Neural progenitor cell (in vitro differentiated cells): ENCODE data around the gene CCDC102B.

ENCODE experiments used
- EZH2 ChIP-seq: fragments of 200-600 bp; sonication (generic); IDR thresholded peaks from 2 replicates; pipeline ENCODE4 v1.6.1; 2017; ENCODE audit warnings: antibody characterized with exemption, mild to moderate bottlenecking, moderate library complexity
- EZH2phosphoT487 ChIP-seq: fragments of 200-600 bp; sonication (generic); IDR thresholded peaks from 2 replicates; pipeline ENCODE4 v1.6.1; 2017; ENCODE audit warnings: antibody characterized with exemption
- TF ChIP-seq, protein P1 (sequence below): fragments of 200-600 bp; sonication (generic); IDR thresholded peaks from 2 replicates; pipeline ENCODE4 v1.5.1; 2017; ENCODE audit warnings: antibody characterized with exemption, mild to moderate bottlenecking

DNA sequence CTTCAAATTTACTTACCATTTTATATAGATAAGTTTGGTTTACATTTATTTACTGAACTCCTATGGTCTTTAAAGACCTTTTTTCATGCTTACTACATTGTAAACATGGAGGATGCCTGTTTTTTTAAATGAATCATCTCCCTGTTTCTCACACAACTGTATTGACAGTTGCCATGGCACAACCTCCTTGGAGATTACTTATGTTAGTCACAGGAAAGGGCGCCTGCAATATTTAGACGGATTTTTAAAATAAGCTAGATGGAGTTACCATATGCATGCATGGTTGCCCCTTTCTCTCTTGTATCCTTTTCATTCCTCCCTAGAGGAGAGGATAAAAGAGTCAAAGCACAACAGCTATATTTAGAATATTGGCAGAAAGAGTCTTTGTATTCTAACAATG, 34.8 kb upstream of the CCDC102B start:
- TF ChIP-seq, protein P1, sequence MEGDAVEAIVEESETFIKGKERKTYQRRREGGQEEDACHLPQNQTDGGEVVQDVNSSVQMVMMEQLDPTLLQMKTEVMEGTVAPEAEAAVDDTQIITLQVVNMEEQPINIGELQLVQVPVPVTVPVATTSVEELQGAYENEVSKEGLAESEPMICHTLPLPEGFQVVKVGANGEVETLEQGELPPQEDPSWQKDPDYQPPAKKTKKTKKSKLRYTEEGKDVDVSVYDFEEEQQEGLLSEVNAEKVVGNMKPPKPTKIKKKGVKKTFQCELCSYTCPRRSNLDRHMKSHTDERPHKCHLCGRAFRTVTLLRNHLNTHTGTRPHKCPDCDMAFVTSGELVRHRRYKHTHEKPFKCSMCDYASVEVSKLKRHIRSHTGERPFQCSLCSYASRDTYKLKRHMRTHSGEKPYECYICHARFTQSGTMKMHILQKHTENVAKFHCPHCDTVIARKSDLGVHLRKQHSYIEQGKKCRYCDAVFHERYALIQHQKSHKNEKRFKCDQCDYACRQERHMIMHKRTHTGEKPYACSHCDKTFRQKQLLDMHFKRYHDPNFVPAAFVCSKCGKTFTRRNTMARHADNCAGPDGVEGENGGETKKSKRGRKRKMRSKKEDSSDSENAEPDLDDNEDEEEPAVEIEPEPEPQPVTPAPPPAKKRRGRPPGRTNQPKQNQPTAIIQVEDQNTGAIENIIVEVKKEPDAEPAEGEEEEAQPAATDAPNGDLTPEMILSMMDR: no peak
- TF ChIP-seq EZH2phosphoT487 (no peak), EZH2 (no peak)
